Measurements from ENCODE around the gene STH. TPM values are rescaled to one million over a fixed set of nuclear protein-coding genes. Genes with fewer than 3 reads are reported as not detected.
"Not testable (repeated sequence)": the region's sequence is repeated elsewhere in the genome, so short reads cannot be mapped to it uniquely, and the experiment has no call there.

The STH gene
- polyA plus RNA-seq, 2 of the 4 experiments (the other 2 are of a cell fraction) = not detected

- H3K27ac ChIP-seq = no peak overlapping the region
- POLR2A ChIA-PET = no interaction called here
- no peak for ATAC-seq
Measured at GRCh38 chr17:46013127-46013501, 14.1 kb downstream of the STH start.

GRCh38 chr17:46013502-46014165 is 14.6 kb downstream of the STH start:
- POLR2A ChIA-PET = no interaction called here
- H3K27ac ChIP-seq = no peak overlapping the region
- ATAC-seq = no peak
- no peak overlapping the region for H3K4me3 ChIP-seq
- DNase-seq (ENCODE audit: low read depth in 1 of 2, low spot score in 1 of 2) = no peak
- H3K4me2 ChIP-seq = no peak overlapping the region
- TF ChIP-seq HOXA7 (CRISPR knock-in tag; IDR thresholded peaks at IDR 0.05) = no peak
- no peak for TF ChIP-seq FOSL2 (IDR thresholded peaks at IDR 0.05)
- no peak for TF ChIP-seq FOSL2 (CRISPR knock-in tag; IDR thresholded peaks at IDR 0.05)
- no peak for TF ChIP-seq GATA3 (IDR thresholded peaks at IDR 0.05; ENCODE audit: borderline replicate concordance)
- TF ChIP-seq HOXB13 (CRISPR knock-in tag; IDR thresholded peaks at IDR 0.05; ENCODE audit: low read depth) = no peak
- TF ChIP-seq ATOH8 (CRISPR knock-in tag; IDR thresholded peaks at IDR 0.05; ENCODE audit: low read depth) = no peak
- TF ChIP-seq HOXB5 (CRISPR knock-in tag; IDR thresholded peaks at IDR 0.05) = no peak
- no peak for TF ChIP-seq CBX8 (IDR thresholded peaks at IDR 0.05)
- no peak for TF ChIP-seq RARB (CRISPR knock-in tag; IDR thresholded peaks at IDR 0.05)
- no peak for TF ChIP-seq ESRRA (IDR thresholded peaks at IDR 0.05; ENCODE audit: borderline replicate concordance, low read length)
- TF ChIP-seq KDM5A (IDR thresholded peaks at IDR 0.05) = no peak
- TF ChIP-seq CTCF (IDR thresholded peaks at IDR 0.05) = no peak
- 77% methylated on average over 9 of the region's 9 CpGs for WGBS (ENCODE audit: missing lambda C conversion rate)
- H3K4me1 ChIP-seq = peaks cover 8% of the 10 kb centered on the region; the same call in 2 of the 3 replicates
- no peaks in the 10 kb centered on the region for H3K9me3 ChIP-seq
- no peak for FAIRE-seq
- CTCF ChIA-PET = interaction anchor here (0.6 to 13.0 kb wide), 15 partner anchors 7 to 219 kb away, joined by 3 to 127 read pairs (median 4); partner anchors contain the start of gene KANSL1

More at GRCh38 chr17:46013127-46013501, 14.1 kb downstream of the STH start:
- no peak overlapping the region for H3K4me2 ChIP-seq
- 79% methylated on average over 7 of the region's 7 CpGs for WGBS (ENCODE audit: missing lambda C conversion rate)
- no peak overlapping the region for H3K4me3 ChIP-seq
- DNase-seq (ENCODE audit: low read depth in 1 of 2, low spot score in 1 of 2) (no peak), FAIRE-seq (no peak)
- peaks cover 8% of the 10 kb centered on the region; the same call in 2 of the 3 replicates for H3K4me1 ChIP-seq
- CTCF ChIA-PET = interaction anchor here (0.6 to 13.0 kb wide), 15 partner anchors 8 to 220 kb away, joined by 3 to 127 read pairs (median 4); partner anchors contain the start of gene KANSL1
- TF ChIP-seq MAZ (IDR thresholded peaks at IDR 0.05; ENCODE audit: borderline replicate concordance, low read depth, low read length) = no peak
- no peak for TF ChIP-seq PHF8 (IDR thresholded peaks at IDR 0.05; ENCODE audit: borderline replicate concordance, low read depth)
- TF ChIP-seq CHD2 (IDR thresholded peaks at IDR 0.05; ENCODE audit: low read length, partially characterized antibody) = no peak
- no peak for TF ChIP-seq HOXB5 (CRISPR knock-in tag; IDR thresholded peaks at IDR 0.05)
- TF ChIP-seq JUNB (IDR thresholded peaks at IDR 0.05) = no peak
- TF ChIP-seq CBX8 (IDR thresholded peaks at IDR 0.05) = no peak
- no peak for TF ChIP-seq ZSCAN20 (CRISPR knock-in tag; IDR thresholded peaks at IDR 0.05)
- TF ChIP-seq, protein P1, sequence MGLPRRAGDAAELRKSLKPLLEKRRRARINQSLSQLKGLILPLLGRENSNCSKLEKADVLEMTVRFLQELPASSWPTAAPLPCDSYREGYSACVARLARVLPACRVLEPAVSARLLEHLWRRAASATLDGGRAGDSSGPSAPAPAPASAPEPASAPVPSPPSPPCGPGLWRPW (IDR thresholded peaks at IDR 0.05) = no peak
- no peak for TF ChIP-seq NFE2L2 (conservative IDR thresholded peaks at IDR 0.05; ENCODE audit: low read length)
- no peak for TF ChIP-seq POLR2AphosphoS2 (conservative IDR thresholded peaks at IDR 0.05; ENCODE audit: low read length)
- TF ChIP-seq CHD4 (IDR thresholded peaks at IDR 0.05; ENCODE audit: borderline replicate concordance) = no peak
- no peak for TF ChIP-seq CBX2 (IDR thresholded peaks at IDR 0.05; ENCODE audit: borderline replicate concordance, low read depth)
- H3K9me3 ChIP-seq = no peaks in the 10 kb centered on the region

DNA sequence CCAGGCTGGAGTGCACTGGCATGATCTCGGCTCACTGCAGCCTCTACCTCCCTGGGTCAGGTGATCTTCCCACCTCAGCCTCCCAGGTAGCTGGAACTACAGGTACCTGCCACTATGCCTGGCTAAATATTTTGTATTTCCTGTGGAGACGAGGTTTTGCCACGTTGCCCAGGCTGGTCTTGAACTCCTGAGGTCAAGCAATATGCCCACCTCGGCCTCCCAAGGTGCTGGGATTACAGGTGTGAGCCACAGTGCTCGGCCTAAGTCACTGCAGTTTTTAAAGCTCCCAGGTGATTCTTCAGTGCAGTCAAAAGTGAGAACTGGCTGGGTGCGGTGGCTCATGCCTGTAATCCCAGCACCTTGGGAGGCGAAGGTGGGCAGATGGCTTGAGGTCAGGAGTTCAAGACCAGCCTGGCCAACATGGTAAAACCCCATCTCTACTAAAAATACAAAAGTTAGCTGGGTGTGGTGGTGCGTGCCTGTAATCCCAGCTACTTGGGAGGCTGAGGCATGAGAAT is 20.4 kb downstream of the STH start:
- H3K4me3 ChIP-seq; FAIRE-seq; ATAC-seq; H3K4me2 ChIP-seq; H3K27ac ChIP-seq; H3K4me1 ChIP-seq; H3K9me3 ChIP-seq; POLR2A ChIA-PET; DNase-seq (ENCODE audit: low read depth in 1 of 2, low spot score in 1 of 2): not testable (repeated sequence)
- 97% methylated on average over 7 of the region's 8 CpGs for WGBS (ENCODE audit: missing lambda C conversion rate)
- CTCF ChIA-PET = interaction anchor here (0.8 to 13.0 kb wide), 6 partner anchors 8 to 268 kb away, joined by 3 to 127 read pairs (median 12); no protein-coding TSS in a partner anchor

Data from A549 (cell line).